Lower lobe of right lung (tissue), 2 donors: ENCODE data around the gene PAMR1. TPM values are rescaled to one million over a fixed set of nuclear protein-coding genes. Genes with fewer than 3 reads are reported as not detected.
"Not testable (repeated sequence)": the region's sequence is repeated elsewhere in the genome, so short reads cannot be mapped to it uniquely, and the experiment has no call there.

Experiments
- ATAC-seq, 2 donors: fragments of 200-7000 bp; cut with Tn5 transposase; one replicate each; pipeline ENCODE4 v1.9.1; 2020 to 2022; ENCODE audit warnings: mild to moderate bottlenecking in 2 of 2, moderate library complexity in 2 of 2
- DNase-seq: peaks from one replicate; pipeline ENCODE4 v3.0.0-alpha.2; 2020
- H3K27ac ChIP-seq: fragments of 200-600 bp; one replicate; pipeline ENCODE4 v1.8.0; 2022
- H3K27me3 ChIP-seq: fragments of 200-600 bp; one replicate; pipeline ENCODE4 v1.8.0; 2022; ENCODE audit warnings: low read depth
- H3K36me3 ChIP-seq: fragments of 200-600 bp; one replicate; pipeline ENCODE4 v1.8.0; 2022; ENCODE audit warnings: mild to moderate bottlenecking
- H3K4me1 ChIP-seq: fragments of 200-600 bp; one replicate; pipeline ENCODE4 v1.8.0; 2022
- H3K4me3 ChIP-seq: fragments of 200-600 bp; one replicate; pipeline ENCODE4 v1.8.0; 2022; ENCODE audit warnings: mild to moderate bottlenecking
- H3K9me3 ChIP-seq: fragments of 200-600 bp; one replicate; pipeline ENCODE4 v1.8.0; 2022
- CTCF ChIP-seq: fragments of 200-600 bp; IDR thresholded peaks from one replicate; pipeline ENCODE4 v1.8.0; 2022; ENCODE audit warnings: antibody characterized with exemption, mild to moderate bottlenecking
- intact Hi-C: fragments of 100-400 bp; cut with DNase I; formaldehyde crosslinking; loops from one replicate; pipeline ENCODE4 v1.11.0; 2022
- total RNA-seq: library from RNA; stranded (reverse); fragmentation: NEBNext Ultra II Directional; extraction: Animal tissue kit (Norgen Biotek cat#: 25700); gene quantifications from one replicate; pipeline ENCODE4 v1.2.1, GENCODE V29; 2021
- donor health status: DM: no; HTN: yes; CAD: no; lungs with severe emphysema.

Gene PAMR1
- total RNA-seq, 1 donor from 2014 or later, result 5.6 TPM

- Histone ChIP-seq H3K27me3 (peaks cover 11% of the 10 kb centered on the region), H3K27ac (no peak overlapping the region), H3K4me1 (no peaks in the 10 kb centered on the region), H3K36me3 (no peaks in the 10 kb centered on the region), H3K9me3 (no peaks in the 10 kb centered on the region), H3K4me3 (no peak overlapping the region)
- DNase-seq (no peak), ATAC-seq (no peak)
- intact Hi-C loops, result no loop called here
- no peak for TF ChIP-seq CTCF
These were observed 2.1 kb downstream of the PAMR1 start for GRCh38 chr11:35523331-35523768.

GRCh38 chr11:35522091-35522490 is 3.3 kb downstream of the PAMR1 start:
- H3K4me3 ChIP-seq, H3K4me1 ChIP-seq, DNase-seq, intact Hi-C loops, H3K36me3 ChIP-seq, H3K9me3 ChIP-seq, H3K27ac ChIP-seq, ATAC-seq: not testable (repeated sequence)
- H3K27me3 ChIP-seq, result peaks cover 11% of the 10 kb centered on the region

GRCh38 chr11:35520376-35520775 is 5.0 kb downstream of the PAMR1 start:
- DNase-seq (no peak), ATAC-seq (no peak)
- no peaks in the 10 kb centered on the region for H3K4me1 ChIP-seq
- H3K27me3 ChIP-seq, result no peaks in the 10 kb centered on the region
- intact Hi-C loops, result no loop called here
- no peak for TF ChIP-seq CTCF
- H3K27ac ChIP-seq, result no peak overlapping the region
- no peak overlapping the region for H3K4me3 ChIP-seq
- H3K9me3 ChIP-seq, result no peaks in the 10 kb centered on the region
- H3K36me3 ChIP-seq, result no peaks in the 10 kb centered on the region

GRCh38 chr11:35518766-35519165 is 6.7 kb downstream of the PAMR1 start:
- H3K4me3 ChIP-seq, result no peak overlapping the region
- intact Hi-C loops, result no loop called here
- DNase-seq, result no peak
- no peak overlapping the region for H3K27ac ChIP-seq
- no peak for TF ChIP-seq CTCF
- no peaks in the 10 kb centered on the region for H3K36me3 ChIP-seq
- no peaks in the 10 kb centered on the region for H3K9me3 ChIP-seq
- H3K27me3 ChIP-seq, result no peaks in the 10 kb centered on the region
- no peaks in the 10 kb centered on the region for H3K4me1 ChIP-seq
- ATAC-seq, result no peak

- ATAC-seq (no peak), DNase-seq (no peak)
- TF ChIP-seq CTCF, result no peak
- H3K27ac ChIP-seq, result no peak overlapping the region
- no peaks in the 10 kb centered on the region for H3K4me1 ChIP-seq
- no peak overlapping the region for H3K4me3 ChIP-seq
- no peaks in the 10 kb centered on the region for H3K36me3 ChIP-seq
- no peaks in the 10 kb centered on the region for H3K9me3 ChIP-seq
- intact Hi-C loops, result no loop called here
- no peaks in the 10 kb centered on the region for H3K27me3 ChIP-seq
These were observed 7.9 kb downstream of the PAMR1 start for GRCh38 chr11:35517481-35517880.

GRCh38 chr11:35516403-35516802 is 9.0 kb downstream of the PAMR1 start:
- no peaks in the 10 kb centered on the region for H3K36me3 ChIP-seq
- no peaks in the 10 kb centered on the region for H3K9me3 ChIP-seq
- TF ChIP-seq CTCF, result no peak
- H3K27ac ChIP-seq, result no peak overlapping the region
- DNase-seq, result no peak
- intact Hi-C loops, result no loop called here
- ATAC-seq, result no peak
- H3K4me1 ChIP-seq, result no peaks in the 10 kb centered on the region
- no peak overlapping the region for H3K4me3 ChIP-seq
- no peaks in the 10 kb centered on the region for H3K27me3 ChIP-seq
